C1 segment of cervical spinal cord (tissue), 14 donors: Measurements from ENCODE around the gene PLA2G4B.

ENCODE experiments used
- DNase-seq, 14 donors: peaks; one replicate each; lab custom pipeline; 2025; lab: John Stamatoyannopoulos, UW

The PLA2G4B gene

DNA sequence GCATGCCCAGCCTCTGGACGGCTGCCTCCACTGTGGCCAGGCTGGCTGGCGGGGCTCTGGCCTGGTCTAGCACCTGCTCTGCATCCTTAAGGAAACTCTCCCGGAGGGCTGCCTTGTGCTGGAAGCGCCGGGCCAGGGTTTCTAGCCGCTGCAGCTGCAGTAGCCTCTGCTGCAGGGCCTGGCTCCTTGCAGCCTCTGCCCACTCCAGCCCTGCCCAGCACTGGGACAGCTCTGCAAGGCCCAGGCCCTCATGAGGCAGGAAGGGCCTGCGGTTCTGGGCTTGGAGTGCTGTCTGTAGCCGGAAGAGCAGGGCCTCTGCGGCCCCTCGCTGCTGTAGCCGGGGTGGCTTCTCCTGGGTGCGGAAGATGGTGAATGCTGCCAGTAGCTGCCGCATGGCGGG, 47.2 kb downstream of the PLA2G4B start:
- no peak for DNase-seq

- DNase-seq: no peak
These were observed 48.1 kb downstream of the PLA2G4B start for GRCh38 chr15:41886741-41887140.

DNA sequence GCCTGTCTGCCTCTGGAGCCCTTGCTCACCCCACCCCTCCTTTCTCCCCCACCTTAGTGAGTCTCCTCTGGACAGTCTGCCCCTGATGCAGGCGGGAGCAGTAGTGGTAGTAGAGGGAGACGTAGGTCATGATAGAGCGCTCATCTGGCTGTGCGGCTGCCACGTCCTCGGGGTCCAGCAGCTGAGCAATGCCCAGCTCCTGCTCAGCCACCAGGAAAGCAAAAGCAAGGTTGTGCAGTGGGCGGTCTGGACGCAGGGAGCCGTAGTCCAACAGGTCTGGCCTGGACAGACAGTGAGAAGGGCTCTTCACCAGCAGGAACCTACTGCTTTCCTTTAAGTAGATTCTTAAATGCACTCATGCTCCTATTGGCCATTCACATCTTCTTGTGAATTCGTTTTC, 48.5 kb downstream of the PLA2G4B start:
- no peak for DNase-seq

- DNase-seq: peak in 1 of 14 donors; percentile 20
These were observed 49.2 kb downstream of the PLA2G4B start for GRCh38 chr15:41887893-41888292.

GRCh38 chr15:41888662-41889253, 50.1 kb downstream of the PLA2G4B start:
- DNase-seq: no peak

DNA sequence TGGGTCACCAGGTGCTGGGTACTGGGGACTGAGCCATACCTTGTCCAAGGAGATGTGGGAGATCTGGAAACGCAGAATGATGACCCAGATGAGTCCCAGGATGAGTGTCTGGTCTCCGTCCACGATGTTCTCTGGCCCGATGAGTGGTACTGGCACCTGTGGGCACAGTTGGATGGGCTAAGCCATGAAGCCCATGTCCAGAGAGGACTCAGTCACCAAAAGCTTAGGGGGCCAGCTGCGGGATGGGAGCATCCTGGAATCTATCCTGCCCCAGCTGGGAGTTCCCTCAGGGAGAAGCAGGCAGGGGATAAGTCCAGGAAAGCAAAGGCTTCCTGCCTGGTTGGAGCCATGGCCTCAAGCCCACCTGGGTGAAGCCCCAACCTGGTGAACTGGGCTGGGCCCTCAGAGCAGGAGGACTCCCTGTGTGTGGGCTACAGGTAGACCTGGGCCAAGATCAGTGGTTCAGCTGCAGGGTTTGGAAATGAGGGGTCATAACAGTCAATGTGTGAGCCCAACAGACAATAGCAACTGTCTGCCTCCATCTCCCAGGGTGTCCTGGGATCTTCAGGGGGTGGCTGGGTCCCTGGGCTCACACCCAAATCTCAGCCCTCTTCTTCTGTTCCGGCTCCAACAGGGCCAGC, 51.5 kb downstream of the PLA2G4B start:
- no peak for DNase-seq

DNA sequence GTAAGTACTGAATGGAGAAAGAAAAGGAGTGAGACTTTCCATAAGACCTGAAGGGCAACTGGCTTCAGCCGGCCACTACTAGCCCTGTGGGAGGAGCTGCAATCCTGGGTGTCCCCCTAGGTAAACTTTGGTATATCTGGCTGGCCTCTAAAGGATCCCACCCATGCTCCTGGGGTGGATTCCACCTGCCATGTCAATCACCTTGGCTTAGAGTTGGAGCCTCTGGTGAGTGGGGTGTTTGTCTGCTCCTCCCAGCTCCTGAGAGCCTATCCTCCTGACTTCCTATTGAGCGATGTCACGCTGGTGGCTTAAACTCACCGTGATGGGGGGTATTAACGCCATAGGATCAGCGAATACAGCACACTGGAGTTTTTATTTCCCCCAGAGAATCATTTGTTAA, 52.6 kb downstream of the PLA2G4B start:
- DNase-seq: no peak

GRCh38 chr15:41891946-41892345, 53.3 kb downstream of the PLA2G4B start:
- DNase-seq: no peak

DNA sequence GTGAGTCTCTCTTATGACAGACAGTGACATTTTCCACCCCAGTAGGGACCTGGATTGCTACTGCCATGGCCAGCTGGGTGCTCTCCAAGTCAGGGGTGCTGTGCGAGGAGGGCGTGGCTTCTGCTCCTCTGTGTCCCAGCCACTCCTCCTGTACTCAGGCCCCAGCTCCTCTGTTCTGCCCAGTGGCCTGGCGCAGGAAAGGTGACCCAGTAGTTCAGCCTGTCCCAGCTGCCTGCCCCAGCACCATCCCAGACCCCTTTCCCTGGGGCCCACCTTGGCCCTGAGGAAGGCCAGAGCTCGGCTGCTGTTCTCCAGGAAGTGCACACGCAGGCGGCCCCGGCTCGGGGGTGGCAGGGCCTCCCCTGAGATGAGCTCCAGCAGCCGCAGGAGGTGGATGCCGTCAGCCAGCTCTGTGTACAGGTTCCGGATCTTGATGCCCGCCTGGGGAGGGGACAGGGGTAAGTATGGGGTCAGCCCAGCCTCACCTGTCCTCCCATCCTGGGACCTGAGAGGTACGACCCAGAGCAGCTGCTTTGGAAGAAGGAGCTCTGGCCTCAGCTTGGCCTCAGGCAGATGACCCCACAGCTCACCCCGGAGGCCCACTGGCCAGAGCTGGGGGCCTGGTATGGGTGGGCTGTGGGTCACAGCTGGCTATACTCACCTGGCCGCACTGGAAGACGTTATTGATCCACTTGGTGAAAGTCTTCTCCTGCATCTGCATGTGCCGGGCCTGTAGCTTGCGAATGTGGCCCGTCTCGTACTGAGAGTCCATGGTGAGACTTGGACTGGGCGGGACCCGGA, 54.2 kb downstream of the PLA2G4B start:
- DNase-seq: peak in 2 of 14 donors; percentile 36 to 93

DNA sequence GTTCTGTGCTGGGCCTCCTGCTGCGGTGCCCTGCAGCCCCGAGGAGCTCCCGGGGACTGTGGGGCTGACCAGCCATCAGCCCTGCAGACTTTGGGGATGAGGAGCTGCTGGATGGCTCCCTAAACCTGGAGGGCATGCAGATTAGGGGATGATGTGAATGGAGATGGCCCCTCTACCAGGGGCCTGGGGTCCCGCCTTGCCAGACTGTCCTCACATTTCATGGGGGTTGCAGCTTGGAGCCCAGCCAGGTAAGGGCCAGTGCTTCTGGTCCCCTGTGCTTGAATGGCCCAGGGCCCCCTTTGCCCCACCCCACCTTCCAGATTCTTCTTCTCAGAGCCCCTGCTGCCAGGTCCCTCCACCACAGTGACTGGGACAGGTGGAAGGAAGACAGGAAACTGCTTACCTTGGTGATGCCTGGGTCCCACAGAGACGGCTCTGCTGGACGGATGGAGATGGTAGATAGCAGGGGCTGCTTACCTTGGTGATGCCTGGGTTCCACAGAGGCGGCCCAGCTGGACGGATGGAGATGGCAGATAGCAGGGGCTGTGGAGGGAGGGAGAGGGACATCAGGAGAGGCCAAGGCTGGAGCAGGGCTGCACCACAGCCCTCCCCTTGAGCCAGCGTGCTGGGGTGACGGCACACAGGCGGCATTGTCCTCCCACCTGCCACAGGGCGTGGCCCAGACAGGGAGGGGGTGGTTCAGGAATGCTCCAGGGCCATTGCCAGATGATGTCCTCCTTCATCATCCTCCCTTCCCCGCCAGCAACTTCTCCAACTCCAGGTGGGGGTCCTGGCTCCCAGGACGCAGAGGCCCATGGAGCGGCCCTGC, 55.0 kb downstream of the PLA2G4B start, which contains the start of gene SPTBN5:
SPTBN5 (minus strand) TSS at position 632 of the 829 bp plus-strand sequence; CDS start at position 76, 556 bp downstream.
- DNase-seq: no peak

DNA sequence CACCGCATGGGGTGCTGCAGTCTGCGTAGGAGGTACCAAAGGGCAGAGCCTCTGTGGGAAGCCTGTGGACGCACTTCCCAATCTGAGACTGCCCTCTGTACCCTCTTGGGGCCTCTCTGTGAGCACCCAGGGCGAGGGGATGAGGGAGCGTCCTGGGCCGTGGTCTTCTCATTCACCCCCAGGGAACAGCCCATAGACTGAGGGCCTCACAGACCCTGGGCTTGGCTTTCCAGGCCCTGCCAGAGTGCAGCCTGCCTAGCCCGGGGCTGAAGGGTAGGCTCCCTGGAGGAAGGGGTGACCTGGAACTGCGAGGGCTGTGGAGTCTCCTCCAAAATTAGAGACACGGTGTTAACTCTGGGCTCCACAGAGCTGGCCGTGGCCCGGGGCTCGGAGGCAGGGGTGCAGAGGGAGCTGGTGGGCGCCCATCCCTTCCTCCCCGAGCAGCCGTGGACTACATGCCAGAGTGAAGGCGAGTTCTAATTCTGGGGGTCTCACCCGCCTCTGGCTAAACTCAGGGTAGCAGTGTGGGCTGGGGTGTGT, 55.7 kb downstream of the PLA2G4B start:
- no peak for DNase-seq

DNA sequence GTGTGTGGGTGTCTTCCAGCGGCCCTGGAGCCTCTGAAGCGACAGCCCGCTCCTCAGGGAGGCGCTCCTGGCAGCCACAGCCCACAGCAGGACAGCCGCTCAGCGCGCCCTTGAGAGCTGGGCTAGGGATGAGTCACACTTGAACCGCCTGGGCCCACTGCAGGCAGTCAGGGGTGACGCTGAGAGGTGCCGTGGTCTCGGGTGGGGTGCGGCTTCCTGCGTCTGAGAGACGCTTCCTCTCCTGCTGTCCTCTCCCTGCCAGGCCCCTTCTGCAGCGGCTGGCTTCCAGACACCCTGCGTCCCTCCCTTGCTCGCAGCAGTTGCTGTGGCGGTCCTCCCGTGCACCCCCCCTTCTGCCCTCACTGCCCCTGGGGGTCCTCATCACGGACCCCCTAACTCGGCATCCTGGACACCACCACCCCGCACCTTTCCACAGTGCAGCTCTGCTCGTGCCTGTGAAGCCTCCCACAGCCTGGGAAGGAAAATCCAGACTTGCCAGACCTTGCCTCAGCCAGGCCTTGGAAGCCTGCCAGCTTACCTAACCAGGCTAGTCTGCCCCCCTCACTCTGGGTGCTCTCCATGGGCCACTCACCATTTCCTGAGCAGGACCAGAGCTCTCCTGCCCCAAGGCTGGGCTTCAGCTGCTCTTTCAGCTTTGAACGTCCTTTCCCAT, 56.3 kb downstream of the PLA2G4B start:
- DNase-seq: peak in 5 of 14 donors; percentile 2 to 41 (median 12)

DNA sequence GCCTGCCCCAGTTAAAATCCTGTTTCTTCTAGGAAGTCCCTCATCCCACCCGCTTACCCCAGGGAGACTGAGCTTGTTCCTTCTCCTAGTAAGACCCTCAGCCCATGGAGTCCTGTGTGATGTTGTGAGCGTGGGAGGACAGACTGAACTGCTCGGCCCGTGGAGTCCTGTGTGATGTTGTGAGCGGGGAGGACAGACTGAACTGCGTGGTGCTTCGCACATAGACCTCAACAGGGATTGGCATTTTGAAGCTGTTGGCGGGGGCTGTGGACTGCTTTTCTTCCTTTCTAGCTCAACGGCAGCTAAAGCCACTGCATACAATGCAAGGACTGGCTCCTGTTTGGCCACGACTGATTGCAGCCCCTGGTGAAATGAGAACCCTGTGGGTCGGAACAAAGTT, 56.8 kb downstream of the PLA2G4B start:
- DNase-seq: no peak

GRCh38 chr15:41895957-41896356, 57.3 kb downstream of the PLA2G4B start:
- DNase-seq: no peak

GRCh38 chr15:41896566-41896965, 57.9 kb downstream of the PLA2G4B start:
- DNase-seq: no peak

- DNase-seq: peak in 1 of 14 donors; percentile 40
These were observed 58.7 kb downstream of the PLA2G4B start for GRCh38 chr15:41897363-41897799.
